22Rv1 (cell line): Measurements from ENCODE around the gene VSIR.

Experiments used
- ZFX ChIP-seq: fragments of 450-650 bp; IDR thresholded peaks from 2 replicates; pipeline ENCODE4 v1.6.1; 2017; ENCODE audit warnings: antibody characterized with exemption, borderline replicate concordance
- TF ChIP-seq, protein P1 (sequence below): fragments of 450-650 bp; IDR thresholded peaks from 2 replicates; pipeline ENCODE4 v1.5.1; 2017; ENCODE audit warnings: mild to moderate bottlenecking

DNA sequence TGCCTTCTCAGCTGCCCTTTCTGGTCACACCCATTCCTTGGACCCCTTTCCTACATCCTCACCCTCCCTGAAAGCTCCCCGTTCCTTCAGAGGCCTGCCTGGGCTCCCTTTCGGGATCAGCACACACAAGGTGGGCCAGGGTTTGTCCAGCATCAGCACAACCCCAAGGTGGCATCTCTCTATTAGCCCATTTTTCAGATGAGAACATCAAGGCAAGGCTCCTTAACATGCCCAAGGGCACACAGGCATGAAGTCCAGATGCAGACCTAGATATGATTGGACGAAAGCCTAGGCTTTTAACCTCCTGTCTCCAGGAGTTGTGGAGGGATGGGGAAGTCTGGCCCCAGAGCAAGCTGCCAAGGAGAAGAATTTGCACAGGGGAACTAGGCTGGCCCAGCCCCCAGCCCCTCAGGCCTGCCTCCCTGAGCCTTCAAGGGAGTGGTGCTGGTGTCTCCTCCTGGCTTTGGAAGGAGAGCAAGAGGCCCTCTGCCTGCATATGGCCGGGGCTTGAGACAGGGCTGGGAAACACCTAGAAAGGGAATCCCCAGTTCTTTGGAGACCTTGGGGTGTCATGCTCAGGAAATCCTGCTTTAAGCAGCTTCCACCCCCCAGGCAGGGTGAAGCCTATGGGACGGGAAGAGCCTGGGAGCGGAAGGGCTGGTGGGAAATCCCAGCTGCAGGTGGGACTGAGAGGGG is 9.0 kb upstream of the VSIR start:
- TF ChIP-seq, protein P1, sequence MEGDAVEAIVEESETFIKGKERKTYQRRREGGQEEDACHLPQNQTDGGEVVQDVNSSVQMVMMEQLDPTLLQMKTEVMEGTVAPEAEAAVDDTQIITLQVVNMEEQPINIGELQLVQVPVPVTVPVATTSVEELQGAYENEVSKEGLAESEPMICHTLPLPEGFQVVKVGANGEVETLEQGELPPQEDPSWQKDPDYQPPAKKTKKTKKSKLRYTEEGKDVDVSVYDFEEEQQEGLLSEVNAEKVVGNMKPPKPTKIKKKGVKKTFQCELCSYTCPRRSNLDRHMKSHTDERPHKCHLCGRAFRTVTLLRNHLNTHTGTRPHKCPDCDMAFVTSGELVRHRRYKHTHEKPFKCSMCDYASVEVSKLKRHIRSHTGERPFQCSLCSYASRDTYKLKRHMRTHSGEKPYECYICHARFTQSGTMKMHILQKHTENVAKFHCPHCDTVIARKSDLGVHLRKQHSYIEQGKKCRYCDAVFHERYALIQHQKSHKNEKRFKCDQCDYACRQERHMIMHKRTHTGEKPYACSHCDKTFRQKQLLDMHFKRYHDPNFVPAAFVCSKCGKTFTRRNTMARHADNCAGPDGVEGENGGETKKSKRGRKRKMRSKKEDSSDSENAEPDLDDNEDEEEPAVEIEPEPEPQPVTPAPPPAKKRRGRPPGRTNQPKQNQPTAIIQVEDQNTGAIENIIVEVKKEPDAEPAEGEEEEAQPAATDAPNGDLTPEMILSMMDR: no peak
- no peak for TF ChIP-seq ZFX
